GM23338 (cell line): ENCODE data around the gene LRIT2. TPM values are rescaled to one million over a fixed set of nuclear protein-coding genes. Genes with fewer than 3 reads are reported as not detected.
A peak's percentile ranks its signal among the peaks of the same experiment; 100 is the strongest.

Experiments used
- ATAC-seq: fragments of 200-7000 bp; cut with Tn5 transposase; 3 replicates; pipeline ENCODE4 v1.9.1; 2020
- DNase-seq: peaks from one replicate; pipeline ENCODE4 v3.0.0-alpha.2; 2015; ENCODE audit warnings: low spot score
- H2AFZ ChIP-seq: fragments of 200-600 bp; sonication (generic); 2 replicates; pipeline ENCODE4 v1.8.0; 2016; ENCODE audit warnings: antibody characterized with exemption, mild to moderate bottlenecking, moderate library complexity
- H3F3A ChIP-seq: fragments of 200-600 bp; sonication (generic); replicated peaks from 2 replicates; pipeline ENCODE4 v1.8.0; 2017; ENCODE audit warnings: antibody characterized with exemption, mixed run types, low read depth
- H3K27ac ChIP-seq: fragments of 200-600 bp; sonication (generic); 2 replicates; pipeline ENCODE4 v1.6.1; 2016; ENCODE audit warnings: low read depth
- H3K27me3 ChIP-seq: fragments of 200-600 bp; sonication (generic); 2 replicates; pipeline ENCODE4 v1.8.0; 2016; ENCODE audit warnings: mild to moderate bottlenecking, mixed run types, moderate library complexity; ENCODE audit not compliant: insufficient read depth
- H3K36me3 ChIP-seq: fragments of 200-600 bp; sonication (generic); 2 replicates; pipeline ENCODE4 v1.8.0; 2016; ENCODE audit warnings: mild to moderate bottlenecking; ENCODE audit not compliant: insufficient read depth
- H3K4me1 ChIP-seq: fragments of 200-600 bp; sonication (generic); 2 replicates; pipeline ENCODE4 v1.8.0; 2016; ENCODE audit warnings: mild to moderate bottlenecking, moderate library complexity; ENCODE audit not compliant: insufficient read depth
- H3K4me2 ChIP-seq: fragments of 200-600 bp; sonication (generic); 2 replicates; pipeline ENCODE4 v1.7.1; 2017; ENCODE audit warnings: mixed run types
- H3K4me3 ChIP-seq: fragments of 200-600 bp; sonication (generic); 2 replicates; pipeline ENCODE4 v1.6.1; 2016; ENCODE audit warnings: mixed run types
- H3K79me2 ChIP-seq: fragments of 200-600 bp; sonication (generic); replicated peaks from 2 replicates; pipeline ENCODE4 v1.8.0; 2017; ENCODE audit warnings: mild to moderate bottlenecking; ENCODE audit not compliant: insufficient read depth
- H3K9me2 ChIP-seq: fragments of 200-600 bp; sonication (generic); 2 replicates; pipeline ENCODE4 v1.8.0; 2017; ENCODE audit not compliant: insufficient read depth
- H4K20me1 ChIP-seq: fragments of 200-600 bp; sonication (generic); replicated peaks from 2 replicates; pipeline ENCODE4 v1.8.0; 2017; ENCODE audit warnings: mild to moderate bottlenecking; ENCODE audit not compliant: insufficient read depth
- H3K27ac Mint-ChIP-seq: 2 replicates; pipeline ENCODE4 v1.8.0; 2020; ENCODE audit warnings: inconsistent platforms, mild to moderate bottlenecking, moderate library complexity, mixed read lengths
- H3K27me3 Mint-ChIP-seq: 3 replicates; pipeline ENCODE4 v1.8.0; 2022; ENCODE audit warnings: low read depth, mild to moderate bottlenecking, moderate library complexity, mixed read lengths, inconsistent platforms; ENCODE audit not compliant: insufficient read depth, poor library complexity
- H3K36me3 Mint-ChIP-seq: 3 replicates; pipeline ENCODE4 v1.8.0; 2021; ENCODE audit warnings: low read depth, mild to moderate bottlenecking, inconsistent platforms, moderate library complexity, mixed read lengths
- H3K4me1 Mint-ChIP-seq: 3 replicates; pipeline ENCODE4 v1.8.0; 2020; ENCODE audit warnings: mild to moderate bottlenecking, inconsistent platforms, mixed read lengths
- H3K4me3 Mint-ChIP-seq: 3 replicates; pipeline ENCODE4 v1.8.0; 2021; ENCODE audit warnings: moderate library complexity, mild to moderate bottlenecking, inconsistent platforms, mixed read lengths
- H3K9me3 Mint-ChIP-seq: 3 replicates; pipeline ENCODE4 v1.8.0; 2020; ENCODE audit warnings: moderate library complexity, mild to moderate bottlenecking, inconsistent platforms, mixed read lengths
- CREB1 ChIP-seq: fragments of 250-450 bp; sonication (Bioruptor Pico); IDR thresholded peaks from 2 replicates; pipeline ENCODE4 v1.5.0; 2020; ENCODE audit warnings: low read depth, mild to moderate bottlenecking, moderate library complexity
- CTCF ChIP-seq, 2 experiments: fragments of 200-600 bp in 1 of 2; sonication (generic) in 1 of 2; conservative IDR thresholded peaks; 2 replicates each; pipeline versions ENCODE4 v1.5.1 to v1.6.1; 2016 to 2017; ENCODE audit warnings: antibody characterized with exemption in 2 of 2, low read depth in 2 of 2, mild to moderate bottlenecking in 2 of 2, moderate library complexity in 1 of 2
- ETS1 ChIP-seq: IDR thresholded peaks from 2 replicates; pipeline ENCODE4 v1.6.1; 2016; ENCODE audit warnings: antibody characterized with exemption
- EZH2 ChIP-seq: fragments of 200-600 bp; sonication (generic); IDR thresholded peaks from one replicate; pipeline ENCODE4 v1.8.0; 2017; ENCODE audit warnings: antibody characterized with exemption, mild to moderate bottlenecking, low read depth; ENCODE audit not compliant: unreplicated experiment
- EZH2phosphoT487 ChIP-seq: fragments of 200-600 bp; sonication (generic); IDR thresholded peaks from one replicate; pipeline ENCODE4 v1.8.1; 2018; ENCODE audit warnings: antibody characterized with exemption; ENCODE audit not compliant: unreplicated experiment
- JUNB ChIP-seq: IDR thresholded peaks from one replicate; pipeline ENCODE4 v1.6.1; 2016; ENCODE audit warnings: antibody characterized with exemption; ENCODE audit not compliant: unreplicated experiment
- NANOG ChIP-seq: IDR thresholded peaks from 2 replicates; pipeline ENCODE4 v1.6.1; 2016; ENCODE audit warnings: antibody characterized with exemption, borderline replicate concordance
- POLR2AphosphoS5 ChIP-seq: IDR thresholded peaks from 2 replicates; pipeline ENCODE4 v1.6.1; 2016; ENCODE audit warnings: antibody characterized with exemption, low read depth
- REST ChIP-seq: IDR thresholded peaks from one replicate; pipeline ENCODE4 v1.6.1; 2018; ENCODE audit warnings: antibody characterized with exemption; ENCODE audit not compliant: unreplicated experiment
- STAT1 ChIP-seq: IDR thresholded peaks from one replicate; pipeline ENCODE4 v1.6.1; 2016; ENCODE audit warnings: antibody characterized with exemption; ENCODE audit not compliant: unreplicated experiment
- ZNF114 ChIP-seq: fragments of 250-450 bp; sonication (Bioruptor Pico); IDR thresholded peaks from 2 replicates; pipeline ENCODE4 v1.5.0; 2020; ENCODE audit warnings: mild to moderate bottlenecking, moderate library complexity
- ZNF331 ChIP-seq: fragments of 250-450 bp; sonication (Bioruptor Pico); IDR thresholded peaks from 2 replicates; pipeline ENCODE4 v1.5.0; 2020; ENCODE audit warnings: low read depth, mild to moderate bottlenecking, moderate library complexity
- polyA plus RNA-seq: library from polyadenylated mRNA; unstranded; fragments of >200 nt; fragmentation: Nextera tagmentation; extraction: Ambion mirVana; gene quantifications from 2 replicates; pipeline ENCODE4 v1.2.1, GENCODE V29; 2016
- total RNA-seq: library from RNA; depleted of rRNA; stranded (reverse); fragments of >200 nt; shearing (Covaris generic); gene quantifications from 2 replicates; pipeline ENCODE4 v1.2.3, GENCODE V29; 2014

The LRIT2 gene
- total and polyA plus RNA-seq, 2 experiments from 2014 or later, result not detected

GRCh38 chr10:84177541-84178141 is 47.7 kb downstream of the LRIT2 start:
- TF ChIP-seq CREB1 (CRISPR knock-in tag) (no peak), EZH2 (no peak), REST (no peak), JUNB (no peak), ZNF114 (CRISPR knock-in tag) (no peak), ETS1 (no peak), CTCF (conservative IDR thresholded peaks at IDR 0.05; ENCODE audit: low read depth in 2 of 2) (no peak), STAT1 (no peak), ZNF331 (CRISPR knock-in tag) (no peak), POLR2AphosphoS5 (no peak), EZH2phosphoT487 (no peak), NANOG (no peak)
- Mint-ChIP-seq H3K9me3 (peaks cover 18% of the 10 kb centered on the region), H3K36me3 (peaks cover 5% of the 10 kb centered on the region; the same call in 1 of the 3 replicates), H3K4me3 (no peak overlapping the region), H3K27me3 (peaks cover 5% of the 10 kb centered on the region), H3K4me1 (peaks cover 4% of the 10 kb centered on the region; the same call in 1 of the 3 replicates), H3K27ac (no peak overlapping the region)
- H3K36me3 ChIP-seq, result no peaks in the 10 kb centered on the region
- no peaks in the 10 kb centered on the region for H3K4me1 ChIP-seq
- H4K20me1 ChIP-seq, result no peaks in the 10 kb centered on the region; the same call in 1 of the 2 replicates
- peak overlapping the region; percentile 47; the same call in 1 of the 2 replicates for H2AFZ ChIP-seq
- DNase-seq (no peak), ATAC-seq (0 out of 3 replicates have a peak, but pooled peaks have one; percentile 23)
- H3K79me2 ChIP-seq, result no peaks in the 10 kb centered on the region
- H3K4me2 ChIP-seq, result no peak overlapping the region
- no peak overlapping the region for H3K4me3 ChIP-seq
- no peaks in the 10 kb centered on the region for H3F3A ChIP-seq
- H3K27ac ChIP-seq, result no peak overlapping the region
- no peaks in the 10 kb centered on the region; the same call in 1 of the 2 replicates for H3K9me2 ChIP-seq
- no peaks in the 10 kb centered on the region for H3K27me3 ChIP-seq
